RWPE1 (cell line): ENCODE results near the gene ARMC8.

Experiments
- CTCF ChIA-PET: fragments of 350-600 bp; sonication (Branson Sonifier 250); formaldehyde crosslinking; extraction: SDS; loops from one replicate; lab custom pipeline; 2021; lab: Yijun Ruan, JAX
- POLR2A ChIA-PET: fragments of 400-600 bp; formaldehyde crosslinking; extraction: SDS; loops from one replicate; lab custom pipeline; 2020; ENCODE audit warnings: antibody characterized with exemption; ENCODE audit not compliant: low non-redundant PET; lab: Yijun Ruan, JAX
- DNase-seq: peaks from one replicate; pipeline ENCODE4 v3.0.0; 2012; ENCODE audit warnings: low spot score
- H3K27ac ChIP-seq: fragments of 450-650 bp; 2 replicates; pipeline ENCODE4 v1.5.1; 2017
- CTCF ChIP-seq: fragments of 450-650 bp; conservative IDR thresholded peaks from 2 replicates; pipeline ENCODE4 v1.5.1; 2017; ENCODE audit warnings: low read depth, mild to moderate bottlenecking

The ARMC8 gene

GRCh38 chr3:138180375-138181029, 6.6 kb upstream of the ARMC8 start:
- peak; percentile 46 for DNase-seq
- CTCF ChIA-PET: interaction anchor here (0.5 to 1.1 kb wide), 5 partner anchors 53 to 779 kb away, joined by 3 to 5 read pairs (median 3); no protein-coding TSS in a partner anchor
- no peak overlapping the region for H3K27ac ChIP-seq
- peak; percentile 74 for TF ChIP-seq CTCF
- POLR2A ChIA-PET: no interaction called here

- peak; percentile 13 for DNase-seq
- CTCF ChIA-PET: no interaction called here
- POLR2A ChIA-PET: no interaction called here
These were observed 2.1 kb upstream of the ARMC8 start for GRCh38 chr3:138184994-138185393.

GRCh38 chr3:138186221-138186620, 880 bp upstream of the ARMC8 start:
- no peak for DNase-seq
- POLR2A ChIA-PET: interaction anchor here (1.0 kb wide), 1 partner anchor 10 kb away, joined by 3 read pairs; no protein-coding TSS in a partner anchor

More at GRCh38 chr3:138184994-138185393, 2.1 kb upstream of the ARMC8 start:
- no peak for TF ChIP-seq CTCF
- H3K27ac ChIP-seq: no peak overlapping the region

DNA sequence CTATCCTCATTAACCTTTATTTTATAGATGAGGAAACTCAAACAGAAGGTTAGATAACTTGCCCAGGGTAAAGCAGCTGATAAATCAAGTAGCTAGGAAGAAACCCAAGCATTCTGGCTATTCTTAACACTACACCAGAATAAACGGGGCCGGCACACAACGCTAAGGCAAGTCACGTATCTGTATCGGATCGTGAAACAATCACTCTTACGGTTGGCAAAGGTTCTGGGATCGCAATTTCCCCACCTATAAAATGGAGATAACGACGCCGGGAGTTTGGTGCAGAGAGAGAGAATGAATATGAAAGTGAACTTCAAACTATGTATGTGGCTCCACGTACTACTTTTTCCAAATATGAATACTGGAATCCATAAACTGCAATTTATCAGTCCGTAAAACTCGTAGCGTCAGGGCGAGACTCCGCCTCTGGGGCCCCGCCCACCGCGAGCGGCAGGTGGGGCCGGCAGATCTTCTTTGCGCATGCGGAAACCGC, 252 bp upstream of the ARMC8 start:
- POLR2A ChIA-PET: interaction anchor here (1.0 kb wide), 1 partner anchor 10 kb away, joined by 3 read pairs; no protein-coding TSS in a partner anchor
- DNase-seq: peak; percentile 98
- CTCF ChIA-PET: interaction anchor here (0.6 kb wide), 1 partner anchor 193 kb away, joined by 5 read pairs; no protein-coding TSS in a partner anchor
- TF ChIP-seq CTCF: no peak
- peak overlapping the region; percentile 91 for H3K27ac ChIP-seq

More at GRCh38 chr3:138186221-138186620, 880 bp upstream of the ARMC8 start:
- no peak overlapping the region for H3K27ac ChIP-seq
- no peak for TF ChIP-seq CTCF
- CTCF ChIA-PET: interaction anchor here (0.6 to 0.7 kb wide), 2 partner anchors 104 to 193 kb away, joined by 3 to 5 read pairs; no protein-coding TSS in a partner anchor

DNA sequence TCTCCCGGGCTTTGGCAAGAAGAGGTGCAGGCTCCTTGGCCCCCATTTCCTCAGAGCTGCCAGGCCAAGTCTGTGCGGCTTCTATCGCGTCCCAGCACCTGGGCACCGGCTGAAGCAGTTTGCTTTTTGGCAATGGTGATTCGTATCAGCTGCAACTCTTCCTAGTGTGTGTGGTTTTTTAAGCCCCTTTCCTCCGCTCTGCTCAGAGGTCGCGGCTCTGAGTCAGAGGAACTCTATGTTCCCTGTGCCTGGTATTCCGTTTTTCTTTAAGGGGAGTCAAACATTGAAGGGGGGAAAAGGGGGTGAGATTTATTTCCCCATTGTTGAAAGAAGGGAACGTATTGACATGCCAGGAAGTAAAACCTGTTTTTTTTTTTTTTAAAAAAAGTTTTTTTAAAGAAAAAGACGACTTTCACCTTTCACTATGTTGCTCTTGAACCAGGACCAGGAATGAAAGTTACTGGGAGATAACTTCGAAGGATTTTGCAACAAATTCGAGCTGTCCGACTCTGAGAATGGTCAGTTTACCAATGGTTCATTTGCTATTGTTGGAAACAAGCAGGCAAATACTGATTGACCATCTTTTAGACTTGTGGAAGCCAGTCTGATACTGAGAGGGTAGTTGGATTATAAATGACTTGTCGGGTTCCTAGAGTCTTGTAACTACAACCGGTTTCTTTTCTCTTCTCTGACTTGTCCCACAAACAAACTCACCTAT, 1.1 kb downstream of the ARMC8 start:
- DNase-seq: peak; percentile 60
- no peak for TF ChIP-seq CTCF
- ChIA-PET POLR2A (no interaction called here), CTCF (interaction anchor here (0.7 kb wide), 1 partner anchor 15 kb away, joined by 3 read pairs; no protein-coding TSS in a partner anchor)
- peak overlapping the region; percentile 91 for H3K27ac ChIP-seq

GRCh38 chr3:138195481-138195880, 8.4 kb downstream of the ARMC8 start:
- ChIA-PET CTCF (no interaction called here), POLR2A (no interaction called here)
- DNase-seq: no peak
- H3K27ac ChIP-seq: no peak overlapping the region
- TF ChIP-seq CTCF: no peak
